ENCODE measurements around the gene FBXO5.
A peak's percentile ranks its signal among the peaks of the same experiment; 100 is the strongest.

The FBXO5 gene

DNA sequence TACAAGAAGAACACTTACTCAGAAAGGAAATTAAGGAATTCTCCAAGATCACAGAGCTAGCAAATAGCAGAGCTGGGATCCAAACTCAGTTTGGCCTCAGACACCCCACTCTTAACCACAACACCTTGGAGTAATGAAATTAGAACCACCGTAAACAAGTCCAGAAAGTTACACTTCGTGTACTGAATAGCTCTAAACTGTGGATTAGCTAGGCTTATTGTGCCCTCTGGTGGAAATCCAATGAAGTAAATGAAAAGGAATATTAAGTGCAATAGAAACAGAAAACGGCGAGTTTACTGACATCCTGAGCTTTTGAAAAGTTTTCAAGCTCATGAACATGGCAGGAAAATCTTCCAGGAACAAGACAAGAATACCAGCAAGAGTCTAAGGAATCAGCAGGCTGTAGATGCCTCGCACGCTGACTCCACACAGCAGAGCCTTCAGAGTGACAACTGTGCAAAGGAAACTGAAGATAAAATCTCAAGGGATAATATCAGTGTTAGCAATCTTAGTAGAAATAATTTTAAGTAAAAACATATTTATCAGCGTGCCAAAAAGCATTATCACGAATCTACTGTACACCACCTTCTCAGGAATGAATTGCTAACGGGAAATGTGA lies 34.6 kb downstream of the FBXO5 start:
- DNase-seq = peak in 1 of 2 donors; percentile 53

DNA sequence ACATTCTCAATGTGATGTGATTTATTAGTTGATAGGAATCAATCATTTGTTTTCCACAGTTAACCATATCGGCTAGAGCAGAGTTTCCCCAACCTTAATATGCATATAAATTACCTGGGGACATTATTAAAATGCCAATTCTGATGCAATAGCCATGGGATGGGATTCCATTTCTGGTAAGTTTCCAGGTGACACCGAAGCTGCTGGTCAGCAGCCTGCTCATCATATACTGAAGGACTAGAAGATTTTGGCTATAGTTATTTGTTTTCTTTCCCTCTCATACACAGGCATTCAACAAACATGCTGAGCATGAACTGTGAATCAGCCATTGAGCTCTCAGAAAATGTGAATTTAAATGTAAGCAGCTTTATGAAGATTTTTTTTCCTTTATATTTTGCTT lies 35.8 kb downstream of the FBXO5 start:
- no peak for DNase-seq

DNA sequence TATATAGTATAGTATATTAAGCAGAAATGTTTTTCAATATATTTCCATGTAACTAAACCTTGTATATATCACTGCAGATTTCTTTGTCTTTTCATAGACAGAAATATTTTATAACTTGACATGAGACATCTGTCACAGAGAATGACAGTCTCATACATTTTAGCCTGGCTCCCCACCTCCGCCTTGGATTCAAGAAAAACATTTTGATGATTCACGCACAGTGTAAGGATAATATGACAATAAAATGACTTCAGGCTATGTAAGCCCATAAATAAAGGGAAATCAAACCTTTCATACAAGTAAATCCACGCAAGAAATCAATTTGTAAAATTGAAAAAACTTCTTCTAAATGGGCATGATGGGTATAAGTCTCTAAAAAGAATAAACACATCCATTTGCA lies 36.4 kb downstream of the FBXO5 start:
- no peak for DNase-seq

DNA sequence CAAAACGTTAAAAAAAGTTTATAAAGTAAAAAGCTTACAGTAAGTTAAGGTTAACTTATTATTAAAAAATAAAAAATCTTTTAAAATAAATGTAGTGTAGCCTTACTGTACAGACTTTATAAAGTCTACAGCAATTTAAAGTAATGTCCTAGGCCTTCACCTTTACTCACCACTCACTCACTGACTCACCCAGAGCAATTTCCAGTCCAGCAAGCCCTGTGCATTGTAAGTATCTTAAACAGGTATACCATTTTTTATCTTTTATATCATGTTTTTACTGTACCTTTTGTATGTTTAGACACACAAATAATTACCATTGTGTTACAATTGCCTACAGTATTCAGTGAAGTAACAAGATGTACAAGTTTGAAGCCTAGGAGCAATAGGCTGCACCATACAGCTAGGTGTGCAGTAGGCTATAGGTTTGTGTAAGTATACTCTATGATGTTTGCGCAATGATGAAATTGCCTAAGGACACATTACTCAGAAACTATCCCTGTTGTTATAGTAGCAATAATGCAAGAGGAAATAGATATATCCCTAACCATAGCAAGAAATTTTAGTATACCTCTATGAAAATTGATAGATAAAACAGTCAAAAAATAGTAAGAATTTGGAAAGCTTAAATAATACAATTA lies 39.5 kb downstream of the FBXO5 start:
- DNase-seq = no peak

DNA sequence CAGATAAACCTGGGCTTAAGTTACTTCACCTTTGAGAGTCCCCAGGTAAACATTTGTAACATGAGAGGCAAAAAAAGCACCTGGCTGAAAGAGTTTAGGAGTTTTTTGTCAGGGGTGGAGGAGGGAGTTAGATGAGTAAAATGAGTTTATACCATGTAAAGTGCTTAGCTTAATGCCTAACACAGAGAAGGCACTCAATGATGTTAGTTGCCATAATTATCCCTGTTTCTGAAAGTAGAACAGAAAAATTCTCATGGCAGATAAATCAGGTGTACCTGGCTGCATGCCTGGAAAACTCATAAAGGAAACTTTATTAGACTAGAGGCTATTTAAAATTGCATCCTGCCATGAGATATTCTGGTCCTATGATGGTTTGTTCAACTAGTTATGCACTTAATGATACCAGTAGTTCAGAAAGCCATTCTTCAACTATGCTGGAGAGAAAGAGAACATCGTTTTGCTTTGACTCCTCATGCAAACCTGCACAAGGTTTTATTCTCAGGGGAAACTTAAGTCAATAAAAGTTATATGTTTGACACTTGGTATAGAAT lies 40.4 kb downstream of the FBXO5 start:
- no peak for DNase-seq

DNA sequence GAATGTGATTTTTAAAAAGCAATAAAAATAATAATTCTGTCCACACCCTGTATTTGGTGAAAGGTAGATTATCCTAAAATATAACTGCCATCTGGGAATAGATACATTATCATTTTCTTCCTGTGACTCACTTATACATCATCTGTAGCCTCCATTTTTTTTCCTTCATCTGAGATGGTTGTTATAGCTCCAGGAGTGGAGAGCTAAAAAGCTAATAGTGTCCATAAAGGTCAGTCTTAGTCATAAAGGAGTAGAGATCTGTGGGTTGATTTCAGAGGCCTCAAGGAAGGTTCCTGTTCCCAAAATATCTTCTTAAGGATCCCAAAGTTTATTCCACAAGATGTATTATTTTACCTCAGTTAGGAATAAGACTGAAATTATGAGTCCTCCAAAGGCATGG lies 41.1 kb downstream of the FBXO5 start:
- DNase-seq = no peak

DNA sequence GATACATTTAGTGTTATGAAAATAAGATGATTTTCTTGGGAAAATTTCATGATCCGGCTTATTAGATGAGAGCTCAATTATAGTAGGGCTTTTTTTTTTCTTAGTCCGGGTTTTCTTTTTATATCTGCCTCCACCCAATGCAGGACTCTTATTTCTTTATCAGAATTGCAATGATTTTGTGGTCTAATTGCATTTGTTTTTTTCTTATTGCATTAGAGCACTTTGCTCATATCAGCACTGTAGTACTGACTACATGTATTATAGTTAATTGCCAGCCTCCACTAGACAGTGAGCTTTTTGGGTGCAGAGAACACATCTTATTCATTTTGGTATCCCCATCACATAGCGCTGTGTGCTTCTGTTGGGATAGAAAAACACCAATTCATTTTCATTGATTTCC lies 50.0 kb downstream of the FBXO5 start:
- no peak for DNase-seq

DNA sequence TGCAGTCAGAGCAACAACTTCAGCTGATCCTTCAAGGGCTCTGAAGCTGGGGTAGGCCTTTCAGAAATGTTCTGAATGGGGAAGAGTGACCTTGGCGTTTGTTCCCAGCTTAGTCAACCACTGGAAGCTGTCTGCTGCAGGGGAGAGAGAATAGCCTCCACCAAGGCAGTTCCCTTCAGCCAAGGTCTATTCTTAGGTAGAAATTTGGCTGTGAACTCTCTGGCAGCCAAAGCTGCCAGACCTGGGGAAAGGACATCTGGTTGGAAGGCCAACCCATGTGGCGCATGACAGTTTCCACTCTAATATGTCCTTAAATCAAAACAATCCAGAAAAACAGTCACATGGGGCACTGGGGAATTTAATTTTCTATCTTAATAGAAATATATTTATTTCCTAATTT lies 60.1 kb downstream of the FBXO5 start:
- no peak for DNase-seq
